T-cell (primary cell): ENCODE results near the gene CYSLTR2. TPM values are rescaled to one million over a fixed set of nuclear protein-coding genes. Genes with fewer than 3 reads are reported as not detected.

Experiments
- ATAC-seq, 4 experiments: fragments of 200-7000 bp in 3 of 4; fragments of 150-1000 bp in 1 of 4; cut with Tn5 transposase; replicated peaks in 1 of 4; 1 replicate in 3 of 4; 2 replicates in 1 of 4; pipeline ENCODE4 v1.10.0; 2021; ENCODE audit warnings: moderate library complexity in 3 of 4, mild to moderate bottlenecking in 2 of 4, moderate number of reproducible peaks in 1 of 4
- CTCF ChIA-PET, 2 donors: fragments of 300-600 bp; sonication (Branson Sonifier 250); formaldehyde crosslinking; loops; one replicate each; lab custom pipeline; 2022; ENCODE audit warnings: antibody characterized with exemption in 2 of 2; lab: Charles Lee
- POLR2A ChIA-PET, 2 donors: fragments of 300-600 bp; sonication (Branson Sonifier 250); formaldehyde crosslinking; loops; one replicate each; lab custom pipeline; 2022; ENCODE audit warnings: antibody characterized with exemption in 2 of 2; lab: Charles Lee
- DNase-seq, 35 experiments: peaks; one replicate each; pipeline versions ENCODE4 v3.0.0 to v3.0.0-alpha.2; 2013 to 2023
- H3K27ac ChIP-seq: one replicate; pipeline ENCODE4 v1.5.1; 2013; ENCODE audit warnings: low read length
- H3K27me3 ChIP-seq, 2 experiments: replicated peaks in 1 of 2; 1 replicate in 1 of 2; 2 replicates in 1 of 2; pipeline versions ENCODE4 v1.6.1 to v1.7.0; 2013; ENCODE audit warnings: low read length in 1 of 2, mixed read lengths in 1 of 2; ENCODE audit not compliant: control insufficient read depth in 2 of 2, insufficient read depth in 2 of 2; ENCODE audit errors: extremely low read depth in 1 of 2
- H3K36me3 ChIP-seq, 2 donors: 1 replicate in 1 of 2; 2 replicates in 1 of 2; pipeline versions ENCODE4 v1.6.1 to v1.7.0; 2013; ENCODE audit warnings: low read length in 1 of 2; ENCODE audit not compliant: control insufficient read depth in 2 of 2, insufficient read depth in 1 of 2; ENCODE audit errors: extremely low read depth in 1 of 2
- H3K4me1 ChIP-seq, 2 experiments: 1 replicate in 1 of 2; 2 replicates in 1 of 2; pipeline versions ENCODE4 v1.6.1 to v1.7.0; 2013; ENCODE audit warnings: low read length in 2 of 2, mixed read lengths in 1 of 2; ENCODE audit not compliant: insufficient read depth in 2 of 2, control insufficient read depth in 1 of 2; ENCODE audit errors: extremely low read depth in 1 of 2
- H3K4me3 ChIP-seq, 2 donors: 1 replicate in 1 of 2; 2 replicates in 1 of 2; pipeline versions ENCODE4 v1.5.1 to v1.7.0; 2013; ENCODE audit warnings: mild to moderate bottlenecking in 2 of 2, low read length in 1 of 2, moderate library complexity in 1 of 2; ENCODE audit not compliant: control insufficient read depth in 1 of 2; ENCODE audit errors: extremely low read depth in 1 of 2
- H3K9me3 ChIP-seq: 2 replicates; pipeline ENCODE4 v1.7.0; 2013
- H3K27ac Mint-ChIP-seq, 2 donors: one replicate each; pipeline ENCODE4 v1.8.0; 2020 to 2021; ENCODE audit warnings: mild to moderate bottlenecking in 2 of 2, mixed read lengths in 2 of 2
- H3K27me3 Mint-ChIP-seq, 2 donors: one replicate each; pipeline ENCODE4 v1.8.0; 2021 to 2022; ENCODE audit warnings: mixed read lengths in 2 of 2
- H3K36me3 Mint-ChIP-seq: one replicate; pipeline ENCODE4 v1.8.0; 2021; ENCODE audit warnings: mixed read lengths
- H3K4me1 Mint-ChIP-seq, 3 donors: one replicate each; pipeline ENCODE4 v1.8.0; 2020 to 2022; ENCODE audit warnings: mixed read lengths in 3 of 3, mild to moderate bottlenecking in 1 of 3
- H3K4me3 Mint-ChIP-seq, 3 donors: one replicate each; pipeline ENCODE4 v1.8.0; 2020 to 2022; ENCODE audit warnings: mild to moderate bottlenecking in 3 of 3, mixed read lengths in 3 of 3, moderate library complexity in 3 of 3
- H3K9me3 Mint-ChIP-seq, 3 donors: one replicate each; pipeline ENCODE4 v1.8.0; 2020 to 2022; ENCODE audit warnings: mixed read lengths in 3 of 3
- WGBS: methylation state at CpG from one replicate; pipeline ENCODE4 v1.1.5; 2013; ENCODE audit warnings: missing lambda C conversion rate; ENCODE audit not compliant: insufficient coverage; 5-methylcytosine and 5-hydroxymethylcytosine counted together
- total RNA-seq, 35 experiments: library from RNA in 6 of 35; stranded (reverse) in 6 of 35; fragments of 120-200 nt in 1 of 35; gene quantifications; one replicate each; pipeline versions ENCODE4 v1.2.1 to v1.2.4 and lab custom pipeline; 2013 to 2026

The CYSLTR2 gene
- total RNA-seq, 5 donors from 2014 or later (not counting 1 experiment from before 2014, with no cell fraction given) = 1.7 to 6.2 (median 2.9) TPM

GRCh38 chr13:48655291-48655690 lies 1.6 kb downstream of the CYSLTR2 start:
- H3K27me3 Mint-ChIP-seq = no peaks in the 10 kb centered on the region
- CTCF ChIA-PET = no interaction called here
- H3K27ac Mint-ChIP-seq = peak overlapping the region; percentile 53 to 97
- no peaks in the 10 kb centered on the region for H3K9me3 Mint-ChIP-seq
- H3K36me3 ChIP-seq = no peaks in the 10 kb centered on the region
- POLR2A ChIA-PET = no interaction called here
- no peaks in the 10 kb centered on the region for H3K27me3 ChIP-seq
- WGBS = 79% methylated on average over 2 of the region's 4 CpGs
- H3K9me3 ChIP-seq = no peaks in the 10 kb centered on the region
- DNase-seq (no peak), ATAC-seq (no peak)
- no peak overlapping the region for H3K4me3 ChIP-seq
- no peaks in the 10 kb centered on the region for H3K36me3 Mint-ChIP-seq
- H3K4me3 Mint-ChIP-seq = peak overlapping the region; percentile 74 to 85 (median 83)
- peaks cover 13 to 23% of the 10 kb centered on the region in 2 experiments for H3K4me1 ChIP-seq
- no peak overlapping the region for H3K27ac ChIP-seq
- H3K4me1 Mint-ChIP-seq = peaks cover 57 to 71% (median 63%) of the 10 kb centered on the region in 3 donors

GRCh38 chr13:48656608-48657007 lies 2.9 kb downstream of the CYSLTR2 start:
- Mint-ChIP-seq H3K27me3 (no peaks in the 10 kb centered on the region), H3K27ac (no peak overlapping the region), H3K36me3 (no peaks in the 10 kb centered on the region), H3K4me1 (peaks cover 57 to 76% (median 64%) of the 10 kb centered on the region in 3 donors), H3K4me3 (no peak overlapping the region), H3K9me3 (no peaks in the 10 kb centered on the region)
- Histone ChIP-seq H3K4me3 (no peak overlapping the region), H3K4me1 (peaks cover 13 to 23% of the 10 kb centered on the region in 2 experiments), H3K27me3 (no peaks in the 10 kb centered on the region), H3K9me3 (no peaks in the 10 kb centered on the region), H3K36me3 (no peaks in the 10 kb centered on the region), H3K27ac (no peak overlapping the region)
- CTCF ChIA-PET = no interaction called here
- WGBS = no CpG with 5 or more reads among the region's 3 CpGs
- POLR2A ChIA-PET = interaction anchor here in 1 of 2 donors (0.7 kb wide), 1 partner anchor 291 kb away, joined by 4 read pairs; no protein-coding TSS in a partner anchor
- ATAC-seq (no peak), DNase-seq (no peak)

GRCh38 chr13:48660361-48661076 lies 6.8 kb downstream of the CYSLTR2 start:
- no peaks in the 10 kb centered on the region for H3K36me3 ChIP-seq
- H3K4me3 ChIP-seq = no peak overlapping the region
- no peak for DNase-seq
- H3K9me3 Mint-ChIP-seq = peaks cover 12 to 31% (median 12%) of the 10 kb centered on the region in 3 donors
- no peaks in the 10 kb centered on the region for H3K27me3 Mint-ChIP-seq
- H3K27ac Mint-ChIP-seq = no peak overlapping the region
- ChIA-PET CTCF (no interaction called here), POLR2A (no interaction called here)
- H3K4me3 Mint-ChIP-seq = no peak overlapping the region
- H3K36me3 Mint-ChIP-seq = peaks cover 23% of the 10 kb centered on the region
- WGBS = 54% methylated on average over 4 of the region's 4 CpGs
- no peak for ATAC-seq
- H3K27me3 ChIP-seq = no peaks in the 10 kb centered on the region
- H3K9me3 ChIP-seq = peaks cover 2% of the 10 kb centered on the region
- H3K4me1 ChIP-seq = no peaks in the 10 kb centered on the region
- H3K27ac ChIP-seq = no peak overlapping the region
- peaks cover 34 to 58% (median 39%) of the 10 kb centered on the region in 3 donors for H3K4me1 Mint-ChIP-seq

GRCh38 chr13:48661107-48661506 lies 7.4 kb downstream of the CYSLTR2 start:
- no peak overlapping the region for H3K4me3 Mint-ChIP-seq
- Histone ChIP-seq H3K9me3 (peaks cover 3% of the 10 kb centered on the region), H3K4me3 (no peak overlapping the region), H3K27me3 (no peaks in the 10 kb centered on the region), H3K36me3 (no peaks in the 10 kb centered on the region), H3K4me1 (no peaks in the 10 kb centered on the region), H3K27ac (no peak overlapping the region)
- DNase-seq (no peak), ATAC-seq (no peak)
- peaks cover 29% of the 10 kb centered on the region for H3K36me3 Mint-ChIP-seq
- no peak overlapping the region for H3K27ac Mint-ChIP-seq
- peaks cover 32 to 54% (median 34%) of the 10 kb centered on the region in 3 donors for H3K4me1 Mint-ChIP-seq
- H3K27me3 Mint-ChIP-seq = no peaks in the 10 kb centered on the region
- WGBS = 87% methylated on average over 5 of the region's 5 CpGs
- ChIA-PET POLR2A (no interaction called here), CTCF (no interaction called here)
- peaks cover 17 to 36% (median 17%) of the 10 kb centered on the region in 3 donors for H3K9me3 Mint-ChIP-seq

- Histone ChIP-seq H3K9me3 (peaks cover 5% of the 10 kb centered on the region), H3K27me3 (no peaks in the 10 kb centered on the region), H3K4me1 (no peaks in the 10 kb centered on the region), H3K4me3 (no peak overlapping the region), H3K27ac (no peak overlapping the region), H3K36me3 (no peaks in the 10 kb centered on the region)
- Mint-ChIP-seq H3K27ac (no peak overlapping the region), H3K4me1 (peaks cover 23 to 48% (median 29%) of the 10 kb centered on the region in 3 donors), H3K36me3 (peaks cover 40% of the 10 kb centered on the region), H3K27me3 (no peaks in the 10 kb centered on the region), H3K9me3 (peaks cover 27 to 48% (median 29%) of the 10 kb centered on the region in 3 donors), H3K4me3 (no peak overlapping the region)
- ChIA-PET CTCF (no interaction called here), POLR2A (no interaction called here)
- DNase-seq (no peak), ATAC-seq (no peak)
- no CpG with 5 or more reads among the region's 1 CpG for WGBS
Observed at GRCh38 chr13:48662226-48662625, 8.5 kb downstream of the CYSLTR2 start.

GRCh38 chr13:48667136-48667535 lies 13.4 kb downstream of the CYSLTR2 start:
- ChIA-PET CTCF (no interaction called here), POLR2A (no interaction called here)
- Mint-ChIP-seq H3K27ac (no peak overlapping the region), H3K27me3 (no peaks in the 10 kb centered on the region), H3K9me3 (peaks cover 38 to 81% (median 44%) of the 10 kb centered on the region in 3 donors), H3K4me1 (peaks cover 3 to 27% (median 17%) of the 10 kb centered on the region in 3 donors), H3K36me3 (peaks cover 72% of the 10 kb centered on the region), H3K4me3 (no peak overlapping the region)
- DNase-seq = no peak
- WGBS = 77% methylated on average over 3 of the region's 3 CpGs
- H3K27ac ChIP-seq = no peak overlapping the region
- peaks cover 9% of the 10 kb centered on the region for H3K9me3 ChIP-seq
- H3K27me3 ChIP-seq = no peaks in the 10 kb centered on the region
- H3K36me3 ChIP-seq = no peaks in the 10 kb centered on the region
- no peak overlapping the region for H3K4me3 ChIP-seq
- no peak for ATAC-seq
- no peaks in the 10 kb centered on the region for H3K4me1 ChIP-seq
